PC-9 (cell line): ENCODE measurements around the gene WNT7A.

ENCODE experiments used
- CTCF ChIP-seq: fragments of 200-600 bp; sonication (generic); conservative IDR thresholded peaks from 2 replicates; pipeline ENCODE4 v1.6.1; 2017; ENCODE audit warnings: mixed run types, antibody characterized with exemption, mild to moderate bottlenecking, moderate library complexity
- EZH2 ChIP-seq: fragments of 200-600 bp; sonication (generic); IDR thresholded peaks from 2 replicates; pipeline ENCODE4 v1.8.0; 2017; ENCODE audit warnings: antibody characterized with exemption, low read depth

- TF ChIP-seq CTCF (no peak), EZH2 (no peak)
Observed at GRCh38 chr3:13865106-13865505, 14.8 kb downstream of the WNT7A start.
